HepG2 (cell line): Measurements from ENCODE around the gene NMRAL1. TPM values are rescaled to one million over a fixed set of nuclear protein-coding genes. Genes with fewer than 3 reads are reported as not detected.

Source experiments
- ARID3A ChIP-seq: IDR thresholded peaks from 2 replicates; pipeline ENCODE4 v1.6.1; 2012; ENCODE audit warnings: low read depth, low read length, improper control_type of control experiment
- FOXA3 ChIP-seq: IDR thresholded peaks from 2 replicates; pipeline ENCODE4 v1.6.1; 2016; ENCODE audit warnings: missing genetic modification reagents, missing compliant biosample characterization
- GATAD2A ChIP-seq: IDR thresholded peaks from 2 replicates; pipeline ENCODE4 v1.6.1; 2016
- GMEB2 ChIP-seq: IDR thresholded peaks from 2 replicates; pipeline ENCODE4 v1.6.1; 2016; ENCODE audit warnings: missing biosample characterization, missing genetic modification reagents, low read depth
- HIVEP1 ChIP-seq: sonication (generic); formaldehyde crosslinking; IDR thresholded peaks from 2 replicates; pipeline ENCODE4 v1.4.0; 2020; ENCODE audit warnings: mild to moderate bottlenecking, missing genetic modification reagents
- HMGA1 ChIP-seq: sonication (generic); formaldehyde crosslinking; conservative IDR thresholded peaks from 2 replicates; pipeline ENCODE4 v1.4.0; 2020; ENCODE audit warnings: missing genetic modification reagents
- KAT8 ChIP-seq: IDR thresholded peaks from 2 replicates; pipeline ENCODE4 v1.6.1; 2016; ENCODE audit warnings: missing genetic modification reagents, missing compliant biosample characterization
- KDM5A ChIP-seq: fragments of 200-600 bp; sonication (generic); IDR thresholded peaks from 2 replicates; pipeline ENCODE4 v1.7.0; 2018; ENCODE audit warnings: antibody characterized with exemption, mild to moderate bottlenecking, low read length, borderline replicate concordance
- KLF9 ChIP-seq: IDR thresholded peaks from 2 replicates; pipeline ENCODE4 v1.6.1; 2016; ENCODE audit warnings: low read depth
- MAX ChIP-seq: IDR thresholded peaks from 2 replicates; pipeline ENCODE4 v1.6.1; 2012; ENCODE audit warnings: inconsistent platforms
- RARA ChIP-seq: IDR thresholded peaks from 2 replicates; pipeline ENCODE4 v1.6.1; 2016; ENCODE audit warnings: missing genetic modification reagents, missing compliant biosample characterization
- REL ChIP-seq: sonication (generic); formaldehyde crosslinking; conservative IDR thresholded peaks from 2 replicates; pipeline ENCODE4 v1.8.0; 2022; ENCODE audit warnings: mild to moderate bottlenecking, missing genetic modification reagents, moderate library complexity
- SETDB1 ChIP-seq: sonication (generic); formaldehyde crosslinking; IDR thresholded peaks from 2 replicates; pipeline ENCODE4 v1.5.1; 2020; ENCODE audit warnings: missing genetic modification reagents, mild to moderate bottlenecking, borderline replicate concordance
- STAG1 ChIP-seq: sonication (generic); formaldehyde crosslinking; IDR thresholded peaks from 2 replicates; pipeline ENCODE4 v1.4.0; 2020; ENCODE audit warnings: missing genetic modification reagents
- STAT5B ChIP-seq: sonication (generic); formaldehyde crosslinking; IDR thresholded peaks from 2 replicates; pipeline ENCODE4 v1.4.0; 2020; ENCODE audit warnings: missing genetic modification reagents
- SUZ12 ChIP-seq: fragments of 150-350 bp; IDR thresholded peaks from 2 replicates; pipeline ENCODE4 v1.6.1; 2014; ENCODE audit warnings: low read depth, low read length
- TEAD2 ChIP-seq: sonication (generic); formaldehyde crosslinking; IDR thresholded peaks from 2 replicates; pipeline ENCODE4 v1.9.0; 2021; ENCODE audit warnings: missing genetic modification reagents
- TEAD3 ChIP-seq: optimal IDR thresholded peaks from 2 replicates; pipeline ENCODE3; 2016; ENCODE audit warnings: borderline replicate concordance
- ZC3H4 ChIP-seq: sonication (generic); formaldehyde crosslinking; IDR thresholded peaks from 2 replicates; pipeline ENCODE4 v1.4.0; 2020; ENCODE audit warnings: missing genetic modification reagents, borderline replicate concordance
- ZFP36 ChIP-seq: fragments of 150-350 bp; IDR thresholded peaks from 2 replicates; pipeline ENCODE4 v1.6.1; 2018; ENCODE audit warnings: borderline replicate concordance, low read length, low read depth; ENCODE audit not compliant: partially characterized antibody
- ZFP36L2 ChIP-seq: sonication (generic); formaldehyde crosslinking; IDR thresholded peaks from 2 replicates; pipeline ENCODE4 v1.4.0; 2020; ENCODE audit warnings: missing genetic modification reagents
- ZKSCAN1 ChIP-seq: fragments of 150-350 bp; IDR thresholded peaks from 2 replicates; pipeline ENCODE4 v1.6.1; 2014; ENCODE audit warnings: low read length
- ZMAT3 ChIP-seq: sonication (generic); formaldehyde crosslinking; conservative IDR thresholded peaks from 2 replicates; pipeline ENCODE4 v1.7.0; 2021; ENCODE audit warnings: missing genetic modification reagents
- ZNF230 ChIP-seq: sonication (generic); formaldehyde crosslinking; IDR thresholded peaks from 2 replicates; pipeline ENCODE4 v1.4.0; 2020; ENCODE audit warnings: mild to moderate bottlenecking, missing genetic modification reagents
- ZNF607 ChIP-seq: sonication (generic); formaldehyde crosslinking; IDR thresholded peaks from 2 replicates; pipeline ENCODE4 v1.5.1; 2020; ENCODE audit warnings: missing genetic modification reagents, mild to moderate bottlenecking, borderline replicate concordance
- ZNF749 ChIP-seq: sonication (generic); formaldehyde crosslinking; IDR thresholded peaks from 2 replicates; pipeline ENCODE4 v1.8.0; 2022; ENCODE audit warnings: mild to moderate bottlenecking, missing genetic modification reagents, moderate library complexity, borderline replicate concordance
- ZSCAN5A ChIP-seq: sonication (generic); formaldehyde crosslinking; IDR thresholded peaks from 2 replicates; pipeline ENCODE4 v1.8.0; 2022; ENCODE audit warnings: mild to moderate bottlenecking, missing genetic modification reagents, borderline replicate concordance
- polyA plus RNA-seq, 8 experiments: library from polyadenylated mRNA; depleted of rRNA in 3 of 8; stranded (reverse) in 7 of 8; unstranded in 1 of 8; fragments of >200 nt; fragmentation: Illumina TruSeq in 4 of 8; extraction: Trizol in 4 of 8; gene quantifications; 2 replicates each; pipeline versions ENCODE4 v1.2.1 to v1.2.3, GENCODE V29; 2011 to 2016; ENCODE audit warnings: low read depth in 4 of 8, missing spikeins in 1 of 8, mixed read lengths in 1 of 8; ENCODE audit not compliant: insufficient read depth in 1 of 8
- total RNA-seq, 5 experiments: library from RNA; depleted of rRNA; stranded (reverse); fragments of >200 nt; fragmentation: Illumina TruSeq; extraction: Trizol; gene quantifications; 2 replicates each; pipeline ENCODE4 v1.2.3, GENCODE V29; 2016; ENCODE audit warnings: low read depth in 1 of 5

Gene NMRAL1
- total and polyA plus RNA-seq, 2 of the 13 experiments (the other 11 are each of a cell fraction or from before 2014, with no cell fraction given) = 30.8 to 33.1 TPM

GRCh38 chr16:4475880-4476788 lies 1.7 kb upstream of the NMRAL1 start, which contains the start of gene HMOX2 (continued):
- TF ChIP-seq ZFP36L2 (no peak), FOXA3 (peak; percentile 72), TEAD2 (CRISPR knock-in tag) (no peak), KDM5A (no peak), KLF9 (CRISPR knock-in tag) (peak; percentile 75; the same call in 1 of the 2 replicates), GATAD2A (peak; percentile 11; the same call in 1 of the 2 replicates), ZFP36 (no peak), RARA (CRISPR knock-in tag) (peak; percentile 60; the same call in 1 of the 2 replicates), STAG1 (no peak; the same call in 1 of the 2 replicates), KAT8 (CRISPR knock-in tag) (peak; percentile 44; the same call in 1 of the 2 replicates), ZMAT3 (peak; percentile 60; the same call in 1 of the 2 replicates), GMEB2 (CRISPR knock-in tag) (peak; percentile 96), STAT5B (CRISPR knock-in tag) (peak; percentile 60; the same call in 1 of the 2 replicates), ARID3A (no peak), ZNF230 (CRISPR knock-in tag) (peak; percentile 87), ZC3H4 (no peak), MAX (peak; percentile 92), ZKSCAN1 (no peak), TEAD3 (CRISPR knock-in tag) (peak; percentile 86), HMGA1 (CRISPR knock-in tag) (no peak), REL (CRISPR knock-in tag) (no peak; the same call in 1 of the 2 replicates), ZNF607 (CRISPR knock-in tag) (peak; percentile 95), SUZ12 (no peak), ZNF749 (CRISPR knock-in tag) (peak; percentile 70; the same call in 1 of the 2 replicates), ZSCAN5A (CRISPR knock-in tag) (peak; percentile 61; the same call in 1 of the 2 replicates), HIVEP1 (CRISPR knock-in tag) (no peak), SETDB1 (CRISPR knock-in tag) (no peak)
